IPS-NIHi7 (cell line): ENCODE results near the gene SLC5A3.

ENCODE experiments used
- DNase-seq: peaks from one replicate; pipeline ENCODE4 v3.0.0; 2012; ENCODE audit warnings: mixed read lengths; ENCODE audit errors: extremely low spot score

Gene SLC5A3

DNA sequence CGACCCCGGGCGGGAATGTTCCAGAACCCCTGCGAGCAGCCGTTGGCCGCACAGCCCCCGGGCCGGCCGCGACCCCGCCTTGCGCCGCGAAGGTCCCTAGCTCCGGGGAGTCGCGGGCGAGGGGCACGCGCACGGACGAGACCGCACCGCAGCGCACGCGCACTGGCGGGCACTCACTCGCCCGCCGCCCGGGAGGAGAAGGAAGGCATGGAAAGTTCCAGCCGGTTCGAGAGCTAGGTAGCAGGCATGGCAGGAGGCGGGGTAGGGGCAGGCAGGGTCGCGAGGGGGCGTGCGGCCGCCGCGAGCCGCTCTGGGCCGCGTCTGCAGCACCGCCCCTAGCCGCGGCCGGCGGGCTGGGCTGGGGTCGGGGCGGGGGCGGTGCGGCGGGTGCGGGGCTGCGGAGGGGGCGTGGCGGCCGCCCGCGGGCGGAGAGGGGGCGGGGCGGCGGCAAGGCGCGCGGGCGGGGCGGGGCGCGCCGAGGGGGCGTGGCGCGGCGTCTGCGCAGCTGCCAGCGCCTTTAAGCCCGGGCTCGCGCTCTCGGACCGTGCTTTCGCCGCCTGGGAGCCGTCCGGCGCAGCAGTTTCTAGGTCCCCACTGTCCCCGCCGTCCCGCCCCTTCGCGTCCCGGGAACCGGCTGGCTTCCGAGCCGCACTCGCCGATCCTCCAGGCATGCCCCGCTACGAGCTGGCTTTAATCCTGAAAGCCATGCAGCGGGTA is at the start of gene SLC5A3, which contains the start of gene MRPS6:
Gene SLC5A3, plus strand, starts transcription at position 547 of the 717 bp plus-strand sequence. CDS start 21,621 bp downstream, outside the sequence.
Gene MRPS6, plus strand, starts transcription at position 547 of the 717 bp plus-strand sequence. Its CDS starts 123 bp downstream, at position 670.
- DNase-seq: peak; percentile 92

DNA sequence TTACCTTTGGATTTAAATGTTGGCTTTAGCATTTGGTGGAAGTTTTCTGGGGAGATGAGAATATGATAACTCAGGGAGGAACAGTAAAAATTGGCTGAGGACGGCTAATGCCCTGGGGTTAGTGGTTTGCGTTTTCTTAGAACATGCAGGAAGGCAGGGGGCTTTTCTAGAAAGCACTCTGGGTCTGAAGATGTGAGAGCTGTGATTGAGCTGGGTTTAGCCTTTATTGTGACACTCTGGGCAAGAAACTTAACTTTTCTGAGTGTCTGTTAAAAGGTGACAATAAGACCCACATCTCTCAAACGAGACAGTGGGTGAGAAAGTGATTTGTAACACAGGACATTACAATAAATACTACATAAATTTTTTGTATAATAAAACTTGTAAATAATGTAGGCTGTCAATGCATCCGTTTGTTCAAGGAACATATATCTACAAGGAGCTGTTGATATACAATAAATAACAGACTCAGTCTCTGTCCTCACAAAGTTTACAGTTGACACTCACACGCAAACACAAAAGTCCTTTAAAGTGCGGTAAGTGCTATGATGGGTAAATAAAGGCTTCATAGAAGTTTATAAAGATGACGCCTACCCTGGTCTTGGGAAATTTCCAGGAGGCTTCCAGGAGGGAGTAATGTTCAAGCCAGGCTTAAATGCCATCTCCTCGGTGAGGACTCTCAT is 49.5 kb upstream of the SLC5A3 start:
- DNase-seq: no peak

DNA sequence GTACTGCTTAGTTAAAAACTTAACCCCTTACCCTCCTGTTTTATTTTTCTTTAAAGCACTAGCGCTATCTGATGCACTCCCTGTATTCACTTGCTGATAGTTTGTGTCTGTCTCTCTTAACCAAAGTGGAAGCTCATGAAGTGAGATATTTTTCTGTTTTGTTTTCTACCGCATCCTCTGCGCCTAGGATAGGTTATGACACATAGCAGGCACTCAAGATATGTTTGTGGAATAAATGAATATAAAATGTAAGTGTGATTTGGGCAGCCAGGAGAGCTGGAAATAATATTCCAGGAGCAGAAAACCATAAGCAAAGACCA is 49.0 kb upstream of the SLC5A3 start:
- no peak for DNase-seq

DNA sequence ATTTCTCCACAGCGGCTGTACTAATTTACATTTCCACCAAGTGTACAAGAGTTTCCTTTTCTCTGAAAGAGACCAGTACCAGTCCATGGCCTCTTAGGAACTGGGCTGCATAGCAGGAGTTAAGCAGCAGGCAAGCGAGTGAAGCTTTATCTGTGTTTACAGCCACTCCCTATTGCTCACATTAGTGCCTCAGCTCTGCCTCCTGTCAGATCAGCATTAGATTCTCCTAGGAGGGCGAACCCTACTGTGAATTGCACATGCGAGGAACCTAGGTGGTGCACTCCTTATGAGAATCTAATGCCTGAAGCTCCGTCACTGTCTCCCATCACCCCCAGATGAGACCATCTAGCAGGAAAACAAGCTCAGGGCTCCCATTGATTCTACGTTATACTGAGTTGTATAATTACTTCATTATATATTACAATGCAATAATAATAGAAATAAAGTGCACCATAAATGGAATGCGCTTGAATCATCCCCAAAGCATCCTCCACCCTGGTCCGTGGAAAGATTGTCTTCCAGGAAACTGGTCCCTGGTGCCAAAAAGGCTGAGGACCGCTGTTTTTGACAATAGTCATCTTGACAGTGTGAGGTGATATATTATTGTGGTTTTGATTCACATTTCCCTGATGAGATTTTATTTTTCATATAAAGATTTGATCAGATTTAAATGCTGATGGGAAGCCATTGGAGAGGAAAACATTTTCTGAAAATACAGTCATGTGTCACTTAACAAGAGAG is 45.5 kb upstream of the SLC5A3 start:
- DNase-seq: no peak

DNA sequence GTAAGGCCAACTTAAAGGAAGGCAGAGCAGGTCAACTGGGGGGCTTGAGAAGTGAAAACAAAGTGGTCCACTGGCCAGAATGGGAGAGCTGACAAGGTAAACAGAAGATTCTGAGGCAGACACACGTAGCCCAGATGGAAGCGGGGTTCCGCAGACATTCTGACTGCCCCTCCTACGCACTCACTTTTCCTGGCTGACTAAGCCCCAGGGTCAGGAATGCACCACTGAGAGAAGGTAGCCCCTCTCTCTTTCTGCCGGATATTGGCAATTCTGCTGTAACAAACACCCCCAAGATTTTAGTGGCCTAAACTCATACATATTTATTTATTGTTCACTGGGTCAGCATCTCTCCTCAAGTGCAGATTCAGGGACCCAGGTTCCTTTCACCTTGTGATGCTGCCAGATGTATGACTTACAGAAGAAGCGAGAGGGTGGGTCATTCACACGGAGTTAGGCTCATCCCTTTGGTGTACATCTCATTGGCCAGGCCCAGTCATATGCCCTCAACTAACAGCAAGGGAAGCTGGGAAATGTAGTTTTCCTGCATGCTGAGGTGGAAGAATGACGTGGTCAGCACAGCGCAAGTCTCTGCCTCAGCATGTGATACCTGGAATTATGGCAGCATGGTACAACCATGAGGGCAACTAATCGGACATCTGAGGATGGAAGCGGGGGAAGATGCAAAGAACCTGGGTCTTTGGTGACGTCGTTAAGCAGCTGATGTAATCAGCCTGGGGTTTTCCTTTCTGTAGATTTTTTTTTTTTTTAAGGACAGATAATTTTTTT is 43.4 kb upstream of the SLC5A3 start:
- DNase-seq: peak; percentile 87

DNA sequence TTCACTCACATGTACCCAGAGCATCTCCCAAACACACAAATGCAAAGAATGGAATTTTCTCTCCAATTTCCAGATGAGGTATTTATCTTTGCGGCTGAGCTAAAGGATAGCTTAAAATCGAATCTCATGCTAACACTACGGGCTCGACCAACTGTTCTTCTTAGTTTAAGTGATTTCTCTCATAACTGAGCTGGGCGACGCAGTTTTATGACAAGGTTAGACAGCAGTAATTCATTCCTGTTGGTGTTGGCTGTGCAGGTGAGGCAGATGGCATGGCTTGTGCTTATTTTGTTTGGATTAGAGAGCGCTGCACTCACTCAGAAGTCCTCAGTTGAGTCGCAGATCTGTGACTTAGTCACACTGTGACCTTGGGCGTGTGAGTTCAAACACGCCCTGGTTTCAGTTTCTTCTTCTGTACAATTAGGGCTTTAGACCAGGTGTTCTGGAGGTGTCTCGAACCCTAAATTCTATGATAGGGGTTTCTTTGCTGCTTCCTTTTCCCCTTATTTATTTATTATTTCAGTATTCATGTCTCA is 41.5 kb upstream of the SLC5A3 start:
- DNase-seq: no peak

DNA sequence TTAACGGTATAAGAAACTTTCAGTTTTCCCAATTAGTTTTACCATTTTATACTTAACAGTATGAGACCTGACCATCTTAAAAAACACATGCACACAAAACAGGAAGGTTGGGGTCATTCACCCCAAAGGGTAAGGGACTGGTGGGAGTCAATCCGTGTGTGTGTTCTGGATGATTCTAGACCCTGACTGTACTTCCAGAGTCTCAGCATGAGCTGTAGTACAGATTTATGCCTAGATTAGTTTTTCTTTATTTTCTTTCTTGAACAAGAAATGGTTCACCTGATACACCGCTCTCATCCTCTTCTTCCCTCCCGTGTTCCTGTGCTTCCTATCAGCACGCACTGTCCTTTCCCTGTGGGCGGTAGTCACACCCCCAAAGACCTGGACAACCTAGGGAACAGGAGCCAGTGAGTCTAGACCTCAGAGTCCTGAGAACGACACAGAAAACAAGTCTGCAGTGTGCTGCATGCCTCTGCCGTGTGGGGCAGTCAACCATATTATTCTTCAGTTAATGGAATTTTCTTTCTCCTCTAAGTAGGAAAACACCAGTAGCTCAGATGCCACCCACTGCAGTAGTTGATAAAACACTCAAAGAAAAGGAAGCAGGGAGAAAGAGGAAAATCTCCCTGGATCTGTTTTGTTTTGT is 38.9 kb upstream of the SLC5A3 start:
- no peak for DNase-seq

DNA sequence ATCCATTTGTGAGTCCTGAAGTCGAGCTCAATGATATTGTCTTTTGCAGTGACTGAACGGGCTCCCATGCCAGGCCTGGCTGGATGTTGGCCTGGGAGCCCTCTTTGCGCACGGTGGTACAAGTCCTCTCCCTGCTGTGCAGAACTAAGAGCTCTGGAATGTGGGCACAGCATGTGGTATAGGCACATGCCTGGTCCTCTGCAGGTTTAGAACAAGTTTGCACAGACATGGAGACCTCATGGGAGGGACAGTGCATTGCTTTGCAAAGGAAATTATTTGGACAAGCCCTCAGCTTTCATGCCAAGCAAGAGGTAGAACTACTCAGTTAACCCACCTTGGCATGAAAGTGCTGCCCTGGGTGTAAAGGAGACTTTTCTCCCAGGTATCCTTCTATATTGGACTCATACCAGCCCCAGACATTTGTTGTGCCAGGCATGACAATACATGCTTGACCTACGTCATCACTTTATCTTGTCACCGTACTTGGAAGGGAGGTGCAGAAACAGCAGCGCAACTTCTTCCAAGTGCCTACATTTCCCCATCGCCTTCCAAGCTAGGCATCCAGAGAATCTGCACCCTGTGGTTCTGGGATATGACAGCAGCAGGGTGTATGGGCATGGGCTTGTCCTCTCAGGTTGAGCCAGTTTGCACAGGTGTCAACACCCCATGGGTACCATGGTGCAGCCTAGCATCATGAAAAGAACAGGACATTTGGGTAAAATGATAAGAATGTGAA is 37.6 kb upstream of the SLC5A3 start:
- no peak for DNase-seq

DNA sequence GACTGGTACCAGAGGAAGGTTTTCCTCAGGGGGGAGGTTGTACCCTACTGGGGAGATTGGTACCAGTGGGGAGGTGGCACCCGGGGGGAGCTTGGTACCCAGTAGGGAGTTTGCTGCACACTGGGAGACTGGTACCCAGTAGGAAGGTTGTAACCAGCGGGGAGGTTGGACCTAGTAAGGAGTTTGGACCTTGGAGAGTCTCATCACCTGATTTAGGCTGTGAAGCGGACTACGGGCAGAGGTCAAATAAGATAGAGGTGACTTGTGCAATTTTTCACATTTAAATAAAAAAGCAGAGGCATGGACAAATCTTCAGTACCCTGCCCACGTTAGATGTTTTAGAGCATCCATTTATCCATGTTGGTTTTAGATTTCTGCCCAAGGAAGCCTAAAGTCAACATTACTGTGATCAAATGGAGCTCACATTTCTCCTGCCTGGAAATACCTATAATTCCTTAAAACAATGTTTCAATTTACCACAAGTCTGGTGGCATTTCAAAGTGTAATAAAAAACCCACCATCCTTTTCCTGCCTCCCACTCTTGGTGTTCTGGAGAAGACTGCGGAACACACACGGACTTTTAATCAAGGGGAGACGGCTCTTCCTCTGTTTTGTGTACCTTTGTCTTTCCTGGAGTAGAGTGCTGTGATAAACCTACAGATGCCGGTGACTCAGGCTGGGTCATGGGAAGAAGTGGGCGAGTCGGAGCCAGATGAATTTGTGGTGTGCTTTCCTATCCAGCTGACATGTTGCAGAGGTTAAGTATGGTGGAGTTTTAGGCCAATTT is 36.2 kb upstream of the SLC5A3 start:
- DNase-seq: no peak

DNA sequence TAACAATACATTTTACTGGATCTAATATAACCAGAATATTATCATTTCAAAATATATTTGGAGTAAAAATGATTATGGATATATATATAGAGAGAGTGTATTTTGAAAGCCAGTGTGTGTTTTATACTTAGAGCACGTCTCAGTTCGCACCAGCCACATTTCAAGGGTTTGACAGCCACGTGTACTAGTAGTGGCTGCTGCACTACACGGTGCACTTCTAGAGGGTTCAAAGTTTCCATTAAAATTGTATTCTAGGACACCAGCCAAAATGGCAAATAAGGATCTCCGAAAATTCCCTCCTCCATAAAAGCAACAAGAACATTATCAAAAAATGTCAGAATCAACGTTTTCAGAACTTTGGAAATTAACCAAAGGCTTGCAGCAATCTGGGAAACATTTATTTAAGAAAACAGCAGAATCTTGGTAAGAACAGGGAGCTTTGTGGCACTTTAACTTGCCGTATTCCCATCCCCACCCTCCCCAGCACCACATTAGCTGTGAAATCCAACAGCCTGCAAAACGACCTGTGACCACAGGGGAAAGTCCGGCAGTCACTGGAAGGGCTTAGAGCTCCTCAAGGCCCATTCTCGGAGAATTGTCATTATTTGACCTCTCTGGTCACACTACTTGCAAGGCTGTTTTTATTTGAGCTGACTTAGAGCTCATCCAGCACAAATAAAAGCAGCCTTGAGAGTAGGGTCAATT is 33.5 kb upstream of the SLC5A3 start:
- peak; percentile 43 for DNase-seq

DNA sequence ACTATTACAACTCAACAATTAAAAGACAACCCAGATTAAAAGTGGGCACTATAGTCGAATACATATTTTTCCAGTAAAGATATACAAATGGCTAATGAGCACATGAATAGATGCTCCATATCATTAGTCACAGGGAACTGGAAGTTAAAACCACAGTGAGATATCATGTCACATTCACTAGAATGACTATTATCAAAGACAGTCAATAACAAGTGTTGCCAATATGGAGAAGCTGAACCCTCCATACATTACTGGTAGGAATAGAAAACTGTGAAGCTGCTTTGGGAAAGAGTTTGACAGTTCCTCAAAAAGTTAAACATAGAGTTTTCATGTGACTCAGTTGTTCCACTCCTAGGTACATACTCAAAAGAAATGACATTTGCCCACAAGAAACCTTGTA is 30.6 kb upstream of the SLC5A3 start:
- DNase-seq: no peak

DNA sequence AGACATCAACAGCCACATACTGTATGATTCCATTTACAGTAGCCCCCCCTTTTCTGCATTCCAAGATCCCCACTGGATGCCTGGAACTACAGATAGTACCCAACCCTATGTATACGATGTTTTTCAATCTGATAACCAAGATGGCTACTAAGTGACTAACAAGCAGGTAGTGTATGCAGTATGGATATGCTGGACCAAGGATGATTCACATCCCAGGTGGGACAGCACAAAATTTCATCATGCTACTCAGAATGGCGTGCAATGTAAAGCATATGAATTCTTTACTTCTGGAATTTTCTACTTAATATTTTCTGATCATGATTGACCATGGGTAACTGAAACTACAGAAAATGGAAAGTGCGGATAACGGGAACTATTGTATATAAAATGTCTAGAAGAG is 30.0 kb upstream of the SLC5A3 start:
- DNase-seq: no peak

DNA sequence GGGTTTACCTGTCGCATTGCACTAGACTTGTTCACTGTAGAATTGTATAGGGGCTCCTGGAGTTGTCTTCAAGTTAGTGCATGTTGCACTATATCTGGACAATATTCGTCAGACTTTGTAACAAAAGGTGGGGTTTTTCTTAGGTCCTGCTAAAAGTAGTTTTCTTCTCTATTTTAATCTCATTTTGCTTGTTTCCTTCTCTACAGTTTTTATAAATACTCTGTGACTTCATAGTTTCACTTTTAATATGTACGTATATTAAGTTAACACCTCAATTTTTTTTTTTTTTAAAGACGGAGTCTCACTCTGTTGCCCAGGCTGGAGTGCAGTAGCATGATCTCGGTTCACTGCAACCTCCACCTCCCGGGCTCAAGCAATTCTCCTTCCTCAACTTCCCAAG is 26.5 kb upstream of the SLC5A3 start:
- no peak for DNase-seq

DNA sequence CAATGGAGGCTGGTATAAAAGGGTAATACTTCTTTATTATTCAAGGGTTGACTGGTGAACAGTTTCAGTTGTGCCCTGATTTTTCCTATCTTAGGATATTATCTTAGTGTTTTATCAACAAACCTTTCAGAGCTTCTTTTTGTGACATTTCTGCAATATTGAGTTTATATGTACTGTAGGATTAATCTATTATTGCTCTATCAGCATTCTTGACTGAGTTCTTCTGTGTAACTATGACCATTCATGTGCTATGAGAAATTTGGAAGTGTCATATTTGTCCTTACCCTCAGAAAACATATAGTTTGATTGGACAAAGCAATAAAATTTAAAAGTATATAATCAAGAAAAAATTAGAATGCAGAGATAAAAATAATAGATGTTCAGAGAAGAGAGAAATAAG is 25.5 kb upstream of the SLC5A3 start:
- no peak for DNase-seq

DNA sequence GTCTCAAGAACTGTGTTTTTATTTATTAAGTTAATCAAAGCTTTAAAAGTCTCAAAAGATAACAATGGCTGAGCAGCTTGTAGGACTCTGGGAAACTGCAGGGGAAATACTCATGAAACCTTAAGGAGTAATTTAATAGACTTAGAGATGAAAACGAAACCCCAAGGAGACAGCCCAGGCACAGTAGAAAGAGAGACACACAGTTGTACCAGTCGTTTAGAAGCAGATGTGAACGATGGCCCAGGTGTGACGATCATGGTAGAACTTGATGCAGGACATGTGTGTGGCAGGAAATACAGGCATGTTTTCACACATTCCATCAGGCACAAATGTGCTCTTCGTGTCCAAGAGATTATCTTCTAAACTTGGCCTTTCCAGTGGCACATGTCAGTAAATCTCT is 21.2 kb upstream of the SLC5A3 start:
- no peak for DNase-seq

DNA sequence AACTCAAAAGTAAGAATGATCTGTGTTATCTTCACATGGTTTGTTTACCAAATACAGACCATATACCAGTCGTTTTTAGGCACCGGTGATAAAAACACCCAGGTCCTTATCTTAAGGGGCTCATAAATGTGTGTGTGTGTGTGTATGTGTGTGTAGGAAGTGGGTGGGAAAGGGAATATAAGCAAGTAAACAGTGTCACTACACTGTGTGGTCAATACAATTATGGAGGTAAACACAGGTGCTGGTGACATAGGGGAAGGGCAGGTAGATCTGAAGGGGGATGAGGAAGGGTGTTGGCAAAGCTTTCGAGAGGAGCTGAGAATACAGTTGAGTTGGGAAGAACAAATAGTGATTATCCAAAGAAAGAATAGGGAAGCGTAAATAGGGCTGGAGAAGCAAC is 19.1 kb upstream of the SLC5A3 start:
- DNase-seq: no peak

DNA sequence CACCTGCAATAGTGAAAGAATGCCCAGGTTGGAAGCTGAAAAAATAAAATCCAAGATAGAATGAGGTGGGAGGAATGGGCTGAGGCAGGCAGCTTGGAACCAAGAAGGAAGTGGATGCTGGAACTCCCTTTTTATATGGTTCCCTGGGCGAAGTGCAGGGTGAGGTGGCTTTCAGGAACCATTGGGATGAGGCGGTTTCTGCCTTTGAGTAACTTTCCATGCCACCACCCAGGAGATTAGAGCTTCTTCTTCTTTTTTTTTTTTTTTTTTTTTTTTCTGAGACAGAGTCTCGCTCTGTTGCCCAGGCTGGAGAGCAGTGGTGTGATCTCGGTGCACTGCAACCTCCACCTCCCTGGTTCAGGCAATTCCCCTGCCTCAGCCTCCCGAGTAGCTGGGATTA is 17.8 kb upstream of the SLC5A3 start:
- DNase-seq: no peak

DNA sequence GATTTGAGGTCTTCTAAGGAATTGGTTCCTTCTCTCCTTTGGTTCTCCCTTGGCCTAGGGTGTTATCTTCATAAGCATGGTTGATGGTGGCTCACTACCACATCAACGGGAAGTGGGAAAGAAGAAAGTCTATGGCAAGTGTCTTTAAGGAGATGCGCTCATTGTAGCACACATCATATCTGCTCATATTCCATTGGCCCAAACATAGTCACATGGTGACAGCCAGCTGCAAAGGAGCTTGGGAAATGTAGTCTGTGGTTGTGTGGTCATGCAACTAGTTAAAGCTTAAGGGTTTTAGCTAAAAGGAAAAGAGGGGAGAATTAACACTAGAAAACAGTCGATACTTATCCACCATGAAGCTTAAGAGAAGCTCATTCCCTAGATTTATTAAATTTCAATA is 11.4 kb upstream of the SLC5A3 start:
- peak; percentile 44 for DNase-seq

DNA sequence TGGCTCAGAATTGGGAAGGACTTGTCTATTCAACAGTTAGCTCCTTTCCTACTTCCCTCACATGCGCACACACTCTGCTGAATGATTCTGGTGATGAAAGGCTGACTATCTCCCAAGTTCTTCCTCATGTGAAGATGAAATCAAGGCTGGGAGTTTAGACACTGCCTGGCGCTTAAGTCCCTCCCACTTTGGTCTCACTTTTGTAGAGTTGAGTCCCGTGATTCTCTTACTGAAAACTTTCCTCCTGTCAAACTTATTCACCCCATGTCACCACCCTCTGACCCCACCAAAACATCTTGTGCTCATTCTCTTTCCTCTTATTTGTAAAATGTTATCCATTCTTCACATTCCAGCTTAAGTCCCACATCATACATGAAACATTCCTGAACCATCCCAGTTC is 8.4 kb upstream of the SLC5A3 start:
- no peak for DNase-seq
